ENCODE data around the gene TMPRSS3.

DNA sequence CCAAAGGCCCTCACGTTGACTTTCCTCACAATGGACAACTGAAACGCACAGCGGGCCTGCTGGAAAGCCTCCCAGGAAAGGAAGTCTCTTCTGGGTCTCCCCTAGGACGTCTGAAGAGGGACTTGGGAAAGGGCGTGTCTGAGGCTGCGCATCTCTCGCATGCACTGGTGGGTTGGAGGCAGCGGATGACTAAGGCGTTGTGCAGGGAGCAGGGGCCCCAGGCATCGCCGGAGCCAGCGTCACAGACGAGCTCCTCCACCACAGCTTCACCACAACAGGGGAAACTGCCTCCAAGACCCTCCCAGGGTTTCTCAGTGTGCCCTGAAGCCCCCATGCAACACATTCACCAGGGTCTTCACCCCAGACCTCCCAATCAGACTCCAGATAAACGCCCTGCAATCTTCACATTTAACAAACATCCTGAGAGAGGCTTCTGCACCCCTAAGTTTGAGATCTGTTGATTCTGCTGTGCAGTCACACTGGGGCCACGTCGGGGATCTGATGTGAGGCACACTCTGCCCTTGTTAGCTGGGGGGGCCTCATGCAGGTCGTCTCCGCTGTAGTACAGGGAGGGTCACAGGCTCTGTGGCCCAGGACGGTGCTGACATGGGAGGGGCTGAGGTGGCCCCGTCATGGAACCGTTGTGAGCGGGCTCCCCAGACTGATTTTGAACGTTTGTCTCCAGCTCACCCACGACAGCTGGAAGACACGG, 22.5 kb downstream of the TMPRSS3 start:
- TF ChIP-seq EP300 (IDR thresholded peaks at IDR 0.05), result no peak
- no peak for TF ChIP-seq POLR2AphosphoS5 (IDR thresholded peaks at IDR 0.05)
- TF ChIP-seq, protein P1, sequence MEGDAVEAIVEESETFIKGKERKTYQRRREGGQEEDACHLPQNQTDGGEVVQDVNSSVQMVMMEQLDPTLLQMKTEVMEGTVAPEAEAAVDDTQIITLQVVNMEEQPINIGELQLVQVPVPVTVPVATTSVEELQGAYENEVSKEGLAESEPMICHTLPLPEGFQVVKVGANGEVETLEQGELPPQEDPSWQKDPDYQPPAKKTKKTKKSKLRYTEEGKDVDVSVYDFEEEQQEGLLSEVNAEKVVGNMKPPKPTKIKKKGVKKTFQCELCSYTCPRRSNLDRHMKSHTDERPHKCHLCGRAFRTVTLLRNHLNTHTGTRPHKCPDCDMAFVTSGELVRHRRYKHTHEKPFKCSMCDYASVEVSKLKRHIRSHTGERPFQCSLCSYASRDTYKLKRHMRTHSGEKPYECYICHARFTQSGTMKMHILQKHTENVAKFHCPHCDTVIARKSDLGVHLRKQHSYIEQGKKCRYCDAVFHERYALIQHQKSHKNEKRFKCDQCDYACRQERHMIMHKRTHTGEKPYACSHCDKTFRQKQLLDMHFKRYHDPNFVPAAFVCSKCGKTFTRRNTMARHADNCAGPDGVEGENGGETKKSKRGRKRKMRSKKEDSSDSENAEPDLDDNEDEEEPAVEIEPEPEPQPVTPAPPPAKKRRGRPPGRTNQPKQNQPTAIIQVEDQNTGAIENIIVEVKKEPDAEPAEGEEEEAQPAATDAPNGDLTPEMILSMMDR (IDR thresholded peaks at IDR 0.05), result no peak
